ENCODE results near the gene KIF5A. TPM values are rescaled to one million over a fixed set of nuclear protein-coding genes. Genes with fewer than 3 reads are reported as not detected.
"Not testable (repeated sequence)": the region's sequence is repeated elsewhere in the genome, so short reads cannot be mapped to it uniquely, and the experiment has no call there.

KIF5A gene
- total RNA-seq, 1 donor from 2014 or later, result 0.08 TPM

- TF ChIP-seq CTCF (IDR thresholded peaks at IDR 0.05; ENCODE audit: borderline replicate concordance), result no peak
- no peak overlapping the region for H3K4me3 ChIP-seq
- intact Hi-C loops (cut with micrococcal nuclease), result no loop called here
- no peaks in the 10 kb centered on the region for H3K9me3 ChIP-seq (replicated peaks)
- peaks cover 52% of the 10 kb centered on the region for H3K27me3 ChIP-seq (ENCODE audit: low read depth)
- H3K4me1 ChIP-seq, result peaks cover under 1% of the 10 kb centered on the region
- no peaks in the 10 kb centered on the region for H3K36me3 ChIP-seq
- no peak overlapping the region for H3K27ac ChIP-seq (replicated peaks)
- no peak for DNase-seq
Observed at GRCh38 chr12:57585156-57585555, 35.3 kb downstream of the KIF5A start.

- DNase-seq, result no peak
- Histone ChIP-seq H3K27me3 (ENCODE audit: low read depth) (peaks cover 48% of the 10 kb centered on the region), H3K9me3 (replicated peaks) (no peaks in the 10 kb centered on the region), H3K27ac (replicated peaks) (no peak overlapping the region), H3K36me3 (no peaks in the 10 kb centered on the region), H3K4me3 (no peak overlapping the region), H3K4me1 (peaks cover 10% of the 10 kb centered on the region)
- intact Hi-C loops (cut with micrococcal nuclease), result no loop called here
- no peak for TF ChIP-seq CTCF (IDR thresholded peaks at IDR 0.05; ENCODE audit: borderline replicate concordance)
Observed at GRCh38 chr12:57586128-57586527, 36.3 kb downstream of the KIF5A start.

GRCh38 chr12:57586832-57587429 lies 37.1 kb downstream of the KIF5A start:
- H3K36me3 ChIP-seq, result no peaks in the 10 kb centered on the region
- intact Hi-C loops (cut with micrococcal nuclease), result no loop called here
- peaks cover 18% of the 10 kb centered on the region for H3K4me1 ChIP-seq
- no peak for TF ChIP-seq CTCF (IDR thresholded peaks at IDR 0.05; ENCODE audit: borderline replicate concordance)
- peaks cover 40% of the 10 kb centered on the region for H3K27me3 ChIP-seq (ENCODE audit: low read depth)
- no peak overlapping the region for H3K4me3 ChIP-seq
- H3K27ac ChIP-seq (replicated peaks), result no peak overlapping the region
- no peak for DNase-seq
- H3K9me3 ChIP-seq (replicated peaks), result no peaks in the 10 kb centered on the region

GRCh38 chr12:57588951-57589610 lies 39.2 kb downstream of the KIF5A start:
- H3K27ac ChIP-seq (replicated peaks); H3K36me3 ChIP-seq; DNase-seq; H3K4me3 ChIP-seq; H3K9me3 ChIP-seq (replicated peaks); intact Hi-C loops (cut with micrococcal nuclease): not testable (repeated sequence)
- peaks cover 26% of the 10 kb centered on the region for H3K4me1 ChIP-seq
- peaks cover 29% of the 10 kb centered on the region for H3K27me3 ChIP-seq (ENCODE audit: low read depth)

GRCh38 chr12:57590479-57590863 lies 40.6 kb downstream of the KIF5A start:
- Histone ChIP-seq H3K4me3 (peak overlapping the region; percentile 88), H3K36me3 (peaks cover 10% of the 10 kb centered on the region), H3K9me3 (replicated peaks) (no peaks in the 10 kb centered on the region), H3K4me1 (peaks cover 26% of the 10 kb centered on the region), H3K27me3 (ENCODE audit: low read depth) (peaks cover 29% of the 10 kb centered on the region), H3K27ac (replicated peaks) (peak overlapping the region; percentile 82)
- intact Hi-C loops (cut with micrococcal nuclease), result no loop called here
- DNase-seq, result no peak
- TF ChIP-seq CTCF (IDR thresholded peaks at IDR 0.05; ENCODE audit: borderline replicate concordance), result no peak
